Brain microvascular endothelial cell (primary cell): ENCODE measurements around the gene PLCB3.

Experiments
- DNase-seq: peaks from one replicate; pipeline ENCODE4 v3.0.0-alpha.2; 2020
- H3K27ac ChIP-seq: fragments of 250-450 bp; sonication (Bioruptor Pico); 2 replicates; pipeline ENCODE4 v1.5.1; 2020; ENCODE audit warnings: mild to moderate bottlenecking, moderate library complexity
- H3K27me3 ChIP-seq: fragments of 250-450 bp; sonication (Bioruptor Pico); replicated peaks from 2 replicates; pipeline ENCODE4 v1.5.1; 2020; ENCODE audit warnings: mild to moderate bottlenecking
- H3K36me3 ChIP-seq: fragments of 250-450 bp; sonication (Bioruptor Pico); replicated peaks from 2 replicates; pipeline ENCODE4 v1.5.1; 2020; ENCODE audit warnings: mild to moderate bottlenecking
- H3K4me3 ChIP-seq: 2 replicates; pipeline ENCODE4 v1.5.1; 2011; ENCODE audit warnings: low read depth, mild to moderate bottlenecking, control low read depth, low read length, moderate library complexity
- CTCF ChIP-seq: IDR thresholded peaks from 2 replicates; pipeline ENCODE4 v1.5.1; 2011; ENCODE audit warnings: low read depth, mild to moderate bottlenecking, moderate library complexity, low read length, control low read depth, inconsistent platforms; ENCODE audit errors: missing control alignments
- in situ Hi-C: cut with HindIII; loops from 2 replicates; pipeline ENCODE4 v1.10.0; 2017; ENCODE audit warnings: low sequenced_read_pairs, low pct_ligation_motif_present

The PLCB3 gene

GRCh38 chr11:64232182-64232966, 19.0 kb upstream of the PLCB3 start:
- no peak overlapping the region for H3K27ac ChIP-seq
- no peak for DNase-seq
- in situ Hi-C loops: no loop called here
- no peaks in the 10 kb centered on the region for H3K27me3 ChIP-seq
- no peak overlapping the region for H3K4me3 ChIP-seq
- H3K36me3 ChIP-seq: no peaks in the 10 kb centered on the region
- TF ChIP-seq CTCF: no peak

- no peaks in the 10 kb centered on the region for H3K27me3 ChIP-seq
- no peak for TF ChIP-seq CTCF
- no peak for DNase-seq
- no peak overlapping the region for H3K27ac ChIP-seq
- peaks cover 4% of the 10 kb centered on the region for H3K36me3 ChIP-seq
- in situ Hi-C loops: no loop called here
- no peak overlapping the region for H3K4me3 ChIP-seq
Observed at GRCh38 chr11:64232967-64233315, 18.4 kb upstream of the PLCB3 start.

GRCh38 chr11:64233913-64234586, 17.3 kb upstream of the PLCB3 start, which contains the start of gene VEGFB:
VEGFB (plus strand) TSS chr11:64234584; CDS start chr11:64234834, 250 bp downstream.
- Histone ChIP-seq H3K27me3 (no peaks in the 10 kb centered on the region), H3K4me3 (peak within 1 kb of the TSS; percentile 63), H3K27ac (no peak within 1 kb of the TSS), H3K36me3 (peaks cover 7% of the 10 kb centered on the region)
- TF ChIP-seq CTCF: no peak
- in situ Hi-C loops: no loop called here
- no peak for DNase-seq

- no peak for TF ChIP-seq CTCF
- peaks cover 7% of the 10 kb centered on the region for H3K36me3 ChIP-seq
- H3K27me3 ChIP-seq: no peaks in the 10 kb centered on the region
- DNase-seq: no peak
- in situ Hi-C loops: no loop called here
- H3K27ac ChIP-seq: no peak overlapping the region
- peak overlapping the region; percentile 63 for H3K4me3 ChIP-seq
Observed at GRCh38 chr11:64234647-64235379, 16.5 kb upstream of the PLCB3 start.

GRCh38 chr11:64235437-64236161, 15.7 kb upstream of the PLCB3 start:
- TF ChIP-seq CTCF: no peak
- H3K36me3 ChIP-seq: peaks cover 7% of the 10 kb centered on the region
- in situ Hi-C loops: no loop called here
- H3K27ac ChIP-seq: no peak overlapping the region
- H3K27me3 ChIP-seq: no peaks in the 10 kb centered on the region
- H3K4me3 ChIP-seq: peak overlapping the region; percentile 63
- no peak for DNase-seq
